Measurements from ENCODE around the gene POC5.

- TF ChIP-seq MAFK (IDR thresholded peaks at IDR 0.05; ENCODE audit: partially characterized antibody) (no peak), FOSL2 (IDR thresholded peaks at IDR 0.05) (no peak), FOSL2 (CRISPR knock-in tag; IDR thresholded peaks at IDR 0.05) (no peak), MYC (IDR thresholded peaks at IDR 0.05; ENCODE audit: borderline replicate concordance, low read length) (no peak), RAD21 (conservative IDR thresholded peaks at IDR 0.05 in 1 of 2, IDR thresholded peaks at IDR 0.05 in 1 of 2) (no peak), POLR2A (IDR thresholded peaks at IDR 0.05; ENCODE audit: low read length) (no peak), RNF2 (IDR thresholded peaks at IDR 0.05; ENCODE audit: borderline replicate concordance, low read depth) (no peak), CTCF (IDR thresholded peaks at IDR 0.05) (no peak)
Measured at GRCh38 chr5:75670577-75670976, 46.7 kb downstream of the POC5 start.
